ENCODE measurements around the gene SBNO2. TPM values are rescaled to one million over a fixed set of nuclear protein-coding genes. Genes with fewer than 3 reads are reported as not detected.

The SBNO2 gene
- total RNA-seq, 2 donors from 2014 or later: 55.4 to 182 TPM

GRCh38 chr19:1069009-1069779 lies 104.9 kb downstream of the SBNO2 start:
- Histone ChIP-seq H3K9me3 (no peaks in the 10 kb centered on the region), H3K4me1 (ENCODE audit: control insufficient read depth in 1 of 2, low read depth in 2 of 2) (peaks cover 14 to 63% of the 10 kb centered on the region in 2 donors), H3K27ac (peak overlapping the region in 1 of 2 donors; percentile 34), H3K27me3 (replicated peaks; ENCODE audit: insufficient read depth) (no peaks in the 10 kb centered on the region), H3K4me3 (peak overlapping the region; percentile 68), H3K36me3 (no peaks in the 10 kb centered on the region)
- DNase-seq (ENCODE audit: low spot score) (no peak), ATAC-seq (ENCODE audit: insufficient number of reproducible peaks, low FRiP score, low read depth) (no peak)
- TF ChIP-seq CTCF (IDR thresholded peaks at IDR 0.05): no peak

GRCh38 chr19:1068009-1069001 lies 105.8 kb downstream of the SBNO2 start:
- TF ChIP-seq CTCF (IDR thresholded peaks at IDR 0.05): no peak
- H3K9me3 ChIP-seq: no peaks in the 10 kb centered on the region
- ATAC-seq (ENCODE audit: insufficient number of reproducible peaks, low FRiP score, low read depth): no peak
- H3K27me3 ChIP-seq (replicated peaks; ENCODE audit: insufficient read depth): no peaks in the 10 kb centered on the region
- H3K4me3 ChIP-seq: peak overlapping the region; percentile 68
- no peaks in the 10 kb centered on the region for H3K36me3 ChIP-seq
- no peak for DNase-seq (ENCODE audit: low spot score)
- peaks cover 14 to 63% of the 10 kb centered on the region in 2 donors for H3K4me1 ChIP-seq (ENCODE audit: control insufficient read depth in 1 of 2, low read depth in 2 of 2)
- H3K27ac ChIP-seq: peak overlapping the region in 1 of 2 donors; percentile 34

GRCh38 chr19:1067341-1067957 lies 106.6 kb downstream of the SBNO2 start:
- Histone ChIP-seq H3K9me3 (no peaks in the 10 kb centered on the region), H3K36me3 (no peaks in the 10 kb centered on the region), H3K27me3 (replicated peaks; ENCODE audit: insufficient read depth) (no peaks in the 10 kb centered on the region), H3K4me3 (peak overlapping the region; percentile 68), H3K27ac (peak overlapping the region; percentile 22 to 26), H3K4me1 (ENCODE audit: control insufficient read depth in 1 of 2, low read depth in 2 of 2) (peaks cover 14 to 63% of the 10 kb centered on the region in 2 donors)
- no peak for TF ChIP-seq CTCF (IDR thresholded peaks at IDR 0.05)
- DNase-seq (ENCODE audit: low spot score) (no peak), ATAC-seq (ENCODE audit: insufficient number of reproducible peaks, low FRiP score, low read depth) (no peak)

- no peak for TF ChIP-seq CTCF (IDR thresholded peaks at IDR 0.05)
- peak within 1 kb of the TSS; percentile 22 to 26 for H3K27ac ChIP-seq
- no peaks in the 10 kb centered on the region for H3K27me3 ChIP-seq (replicated peaks; ENCODE audit: insufficient read depth)
- peaks cover 14 to 63% of the 10 kb centered on the region in 2 donors for H3K4me1 ChIP-seq (ENCODE audit: control insufficient read depth in 1 of 2, low read depth in 2 of 2)
- H3K9me3 ChIP-seq: no peaks in the 10 kb centered on the region
- no peaks in the 10 kb centered on the region for H3K36me3 ChIP-seq
- ATAC-seq (ENCODE audit: insufficient number of reproducible peaks, low FRiP score, low read depth): no peak
- peak within 1 kb of the TSS; percentile 68 for H3K4me3 ChIP-seq
- DNase-seq (ENCODE audit: low spot score): no peak
Observed at GRCh38 chr19:1066748-1067340, 107.2 kb downstream of the SBNO2 start, which contains the start of gene ARHGAP45. ARHGAP45 (plus strand) TSS chr19:1067167; CDS start chr19:1067406, 239 bp downstream.
